GM10248 (cell line): ENCODE measurements around the gene MSRB1.
A peak's percentile ranks its signal among the peaks of the same experiment; 100 is the strongest.

Source experiments
- CTCF ChIA-PET: fragments of 300-600 bp; sonication (Branson Sonifier 250); formaldehyde crosslinking; extraction: SDS; loops from one replicate; lab custom pipeline; 2021; ENCODE audit warnings: antibody characterized with exemption; lab: Yijun Ruan, JAX
- POLR2A ChIA-PET: fragments of 350-650 bp; sonication (Branson Sonifier 250); formaldehyde crosslinking; extraction: SDS; loops from one replicate; lab custom pipeline; 2020; ENCODE audit warnings: antibody characterized with exemption; lab: Yijun Ruan, JAX
- DNase-seq: peaks from one replicate; pipeline ENCODE4 v3.0.0; 2012; ENCODE audit errors: extremely low spot score
- TF ChIP-seq, protein P1 (sequence below): IDR thresholded peaks from 2 replicates; pipeline ENCODE4 v1.5.1; 2012; ENCODE audit warnings: mild to moderate bottlenecking, low read depth; ENCODE audit errors: extremely low read depth, missing control alignments, control extremely low read depth

The MSRB1 gene, protein sequence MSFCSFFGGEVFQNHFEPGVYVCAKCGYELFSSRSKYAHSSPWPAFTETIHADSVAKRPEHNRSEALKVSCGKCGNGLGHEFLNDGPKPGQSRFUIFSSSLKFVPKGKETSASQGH

DNA sequence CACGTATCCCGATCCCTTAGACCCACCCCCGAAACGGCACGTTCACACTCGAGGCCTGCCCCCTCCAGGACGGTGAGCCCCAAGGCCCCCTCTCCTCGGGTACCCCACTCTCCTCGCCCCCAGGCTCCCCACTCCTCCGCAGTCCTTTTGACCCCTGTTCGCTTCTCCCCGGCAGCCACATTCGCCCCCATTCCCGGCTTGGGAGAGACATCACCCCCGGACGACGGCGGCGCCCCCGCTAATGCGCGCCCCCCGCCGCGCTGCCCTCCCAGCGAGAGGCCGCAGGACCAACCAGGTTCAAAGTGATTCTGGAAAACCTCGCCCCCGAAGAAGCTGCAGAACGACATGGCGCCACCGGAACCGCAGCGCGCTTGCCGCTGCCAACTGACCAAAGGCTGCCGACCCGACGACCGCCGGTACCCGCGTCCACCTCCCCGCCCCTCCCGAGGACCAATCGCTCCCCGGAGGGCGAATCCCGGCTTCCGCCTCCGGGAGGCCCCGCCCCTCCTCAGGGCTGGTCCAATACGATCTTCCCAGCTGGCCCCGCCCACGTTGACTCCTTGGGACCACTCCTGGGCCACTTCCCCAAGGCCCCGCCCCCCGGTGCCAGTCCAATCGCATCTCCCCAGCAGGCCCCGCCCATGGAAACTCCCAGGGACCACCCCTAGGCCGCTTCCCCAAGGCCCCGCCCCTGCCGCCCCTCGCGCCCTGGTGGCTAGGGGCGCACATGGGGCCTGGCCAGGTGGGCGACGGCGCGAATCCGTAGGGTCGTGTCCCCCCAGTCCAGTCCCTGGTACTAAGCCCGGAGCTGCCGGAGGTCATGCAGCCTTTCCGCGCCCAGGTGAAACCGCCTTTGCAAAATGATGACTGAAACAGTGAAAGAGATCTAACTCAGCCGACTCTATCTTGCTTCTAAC, at the start of gene MSRB1:
TSS of gene MSRB1 (minus strand) at position 390 of the 917 bp plus-strand sequence. CDS start at position 347, 43 bp downstream.
- ChIA-PET POLR2A (interaction anchor here (0.5 to 2.2 kb wide), 5 partner anchors 15 to 212 kb away, joined by 3 to 19 read pairs (median 5); partner anchors contain the start of genes RPS2 and TRAF7), CTCF (interaction anchor here (1.0 to 1.6 kb wide), 4 partner anchors 11 to 16 kb away, joined by 3 to 4 read pairs (median 4); partner anchors contain the start of gene RPL3L)
- TF ChIP-seq, protein P1, sequence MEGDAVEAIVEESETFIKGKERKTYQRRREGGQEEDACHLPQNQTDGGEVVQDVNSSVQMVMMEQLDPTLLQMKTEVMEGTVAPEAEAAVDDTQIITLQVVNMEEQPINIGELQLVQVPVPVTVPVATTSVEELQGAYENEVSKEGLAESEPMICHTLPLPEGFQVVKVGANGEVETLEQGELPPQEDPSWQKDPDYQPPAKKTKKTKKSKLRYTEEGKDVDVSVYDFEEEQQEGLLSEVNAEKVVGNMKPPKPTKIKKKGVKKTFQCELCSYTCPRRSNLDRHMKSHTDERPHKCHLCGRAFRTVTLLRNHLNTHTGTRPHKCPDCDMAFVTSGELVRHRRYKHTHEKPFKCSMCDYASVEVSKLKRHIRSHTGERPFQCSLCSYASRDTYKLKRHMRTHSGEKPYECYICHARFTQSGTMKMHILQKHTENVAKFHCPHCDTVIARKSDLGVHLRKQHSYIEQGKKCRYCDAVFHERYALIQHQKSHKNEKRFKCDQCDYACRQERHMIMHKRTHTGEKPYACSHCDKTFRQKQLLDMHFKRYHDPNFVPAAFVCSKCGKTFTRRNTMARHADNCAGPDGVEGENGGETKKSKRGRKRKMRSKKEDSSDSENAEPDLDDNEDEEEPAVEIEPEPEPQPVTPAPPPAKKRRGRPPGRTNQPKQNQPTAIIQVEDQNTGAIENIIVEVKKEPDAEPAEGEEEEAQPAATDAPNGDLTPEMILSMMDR: no peak
- peak; percentile 100 for DNase-seq

DNA sequence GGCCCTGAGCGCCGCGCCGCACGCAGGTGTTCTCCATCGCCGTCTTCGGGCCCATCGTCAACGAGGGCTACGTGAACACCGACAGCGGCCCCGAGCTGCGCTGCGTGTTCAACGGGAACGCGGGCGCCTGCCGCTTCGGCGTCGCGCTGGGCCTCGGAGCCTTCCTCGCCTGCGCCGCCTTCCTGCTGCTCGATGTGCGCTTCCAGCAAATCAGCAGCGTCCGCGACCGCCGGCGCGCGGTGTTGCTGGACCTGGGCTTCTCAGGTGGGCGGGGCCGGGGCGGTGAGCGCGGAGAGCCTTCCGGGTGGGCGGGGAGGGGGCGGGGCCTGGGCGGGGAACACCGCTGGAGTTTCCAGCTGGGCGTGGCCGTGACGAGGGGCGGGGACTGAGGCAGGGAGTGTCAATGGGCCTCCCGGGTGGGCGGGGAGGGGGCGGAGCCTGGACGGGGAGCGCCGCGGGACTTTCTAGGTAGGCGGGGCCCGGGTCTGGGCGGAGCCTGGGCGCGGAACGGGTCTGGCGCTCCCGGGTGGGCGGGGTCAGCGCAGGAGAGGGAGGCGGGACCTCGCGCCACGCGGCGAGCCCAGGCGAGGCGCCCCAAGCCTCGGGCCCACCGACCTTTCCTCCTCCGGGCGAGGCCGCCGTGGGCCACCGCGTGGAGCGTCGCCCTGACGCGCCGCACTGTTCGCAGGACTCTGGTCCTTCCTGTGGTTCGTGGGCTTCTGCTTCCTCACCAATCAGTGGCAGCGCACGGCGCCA, 49.1 kb upstream of the MSRB1 start:
- POLR2A ChIA-PET: interaction anchor here (0.9 to 3.3 kb wide), 3 partner anchors 27 to 163 kb away, joined by 4 to 22 read pairs (median 6); partner anchors contain the start of genes RPS2 and TRAF7
- TF ChIP-seq, protein P1: no peak
- CTCF ChIA-PET: interaction anchor here (7.3 kb wide), 1 partner anchor 11 kb away, joined by 63 read pairs; no protein-coding TSS in a partner anchor
- DNase-seq: peak; percentile 100

DNA sequence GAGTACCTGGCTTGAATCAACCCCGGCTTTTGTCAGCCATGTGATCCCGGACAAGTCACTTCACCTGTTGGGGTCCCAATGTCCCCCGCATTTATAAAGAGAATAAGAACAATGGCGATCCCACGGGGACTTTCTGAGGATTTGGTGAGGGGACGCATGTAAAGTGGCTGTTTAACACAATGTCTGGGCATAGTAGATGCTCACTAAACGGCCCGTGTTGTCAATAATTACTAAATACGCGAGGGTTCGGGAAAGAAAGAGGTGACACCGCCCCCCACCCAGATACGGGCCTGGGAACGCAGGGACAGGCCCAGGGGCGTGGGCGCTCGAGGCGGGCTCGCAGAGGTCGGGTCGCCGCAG, 48.6 kb upstream of the MSRB1 start:
- ChIA-PET POLR2A (interaction anchor here (0.9 to 3.3 kb wide), 5 partner anchors 11 to 164 kb away, joined by 3 to 22 read pairs (median 6); partner anchors contain the start of genes RPS2 and TRAF7), CTCF (interaction anchor here (7.3 kb wide), 1 partner anchor 12 kb away, joined by 63 read pairs; no protein-coding TSS in a partner anchor)
- TF ChIP-seq, protein P1: no peak
- DNase-seq: no peak

DNA sequence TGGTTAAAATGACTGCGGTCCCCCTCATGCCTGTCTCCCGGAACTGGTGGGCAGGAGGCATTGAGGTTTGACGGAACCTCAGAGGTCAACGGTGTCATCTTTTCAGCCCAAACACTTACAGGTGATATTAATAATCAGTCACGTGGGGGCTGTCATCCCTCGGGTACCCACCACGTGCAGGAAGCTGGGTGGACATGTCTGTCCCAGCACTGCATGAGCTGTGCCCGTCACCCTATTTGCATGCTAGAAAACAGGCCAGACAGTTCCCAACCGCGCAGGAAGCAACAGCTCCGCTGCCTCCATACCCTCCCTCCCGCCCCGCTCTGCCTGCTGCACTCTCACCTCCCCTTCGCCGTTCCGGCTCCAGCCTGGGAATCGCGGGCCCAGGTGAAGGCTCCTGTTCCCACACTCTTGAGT, 48.1 kb upstream of the MSRB1 start:
- POLR2A ChIA-PET: interaction anchor here (0.5 to 3.3 kb wide), 4 partner anchors 11 to 259 kb away, joined by 3 to 22 read pairs (median 8); partner anchors contain the start of genes RPS2 and TRAF7
- TF ChIP-seq, protein P1: no peak
- DNase-seq: peak; percentile 66
- CTCF ChIA-PET: interaction anchor here (1.1 to 7.3 kb wide), 2 partner anchors 12 to 128 kb away, joined by 3 to 63 read pairs; no protein-coding TSS in a partner anchor

DNA sequence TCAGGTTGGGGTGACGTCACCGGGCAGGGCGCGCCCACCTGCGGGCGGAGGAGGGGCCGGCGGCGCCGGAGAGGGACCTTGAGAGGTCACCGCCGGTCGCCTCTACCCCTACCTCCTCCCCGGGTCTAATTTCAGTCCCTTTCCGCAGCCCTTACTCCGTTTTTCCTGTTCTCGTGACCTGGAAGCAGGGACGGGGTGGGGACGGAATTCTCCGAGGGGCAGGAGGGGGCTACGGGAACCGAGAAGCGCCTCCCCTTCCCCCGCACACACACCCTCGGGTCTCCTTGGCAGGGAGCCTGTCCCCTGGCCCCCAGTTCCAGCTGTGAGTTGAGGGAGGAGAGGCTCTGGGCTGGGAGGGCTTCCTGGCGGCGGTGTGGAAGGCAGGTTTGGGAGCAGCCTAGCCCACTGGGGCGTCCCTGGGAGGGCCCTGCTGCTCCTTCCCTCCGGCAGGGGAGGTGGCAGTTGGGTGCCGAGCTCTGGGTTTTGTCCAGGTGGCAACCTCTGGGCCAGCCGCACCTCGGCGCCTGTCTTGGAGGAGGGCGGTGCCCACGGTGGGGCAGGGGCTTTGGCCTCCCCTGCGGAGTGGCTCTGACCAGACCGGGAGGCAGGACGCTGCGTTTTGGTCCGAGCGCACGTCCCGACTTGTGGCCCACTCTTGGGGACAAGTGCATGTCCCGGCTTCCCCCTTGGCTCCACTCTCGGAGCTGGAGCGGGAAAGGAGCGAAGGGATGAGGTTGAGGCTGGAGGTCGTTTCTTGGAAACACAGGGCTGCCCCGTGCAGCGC, 47.5 kb upstream of the MSRB1 start:
- POLR2A ChIA-PET: interaction anchor here (0.5 to 3.3 kb wide), 5 partner anchors 10 to 260 kb away, joined by 3 to 22 read pairs (median 8); partner anchors contain the start of genes RPS2 and TRAF7

More for the DNA sequence above, 47.5 kb upstream of the MSRB1 start:
- no peak for DNase-seq
- CTCF ChIA-PET: interaction anchor here (1.1 to 7.3 kb wide), 2 partner anchors 13 to 128 kb away, joined by 3 to 63 read pairs; no protein-coding TSS in a partner anchor
- TF ChIP-seq, protein P1: no peak
